ENCODE measurements around the gene CREB5. TPM values are rescaled to one million over a fixed set of nuclear protein-coding genes. Genes with fewer than 3 reads are reported as not detected.

The CREB5 gene
- total and polyA plus RNA-seq, 2 of the 13 experiments (the other 11 are each of a cell fraction or from before 2014, with no cell fraction given) = 0.38 to 0.71 TPM

- Histone ChIP-seq H3K27ac (ENCODE audit: extremely low read length, insufficient read depth, low read length) (no peak overlapping the region), H3K9me3 (ENCODE audit: low read length) (no peaks in the 10 kb centered on the region), H3K4me1 (ENCODE audit: insufficient read depth, low read length) (no peaks in the 10 kb centered on the region), H4K20me1 (ENCODE audit: insufficient read depth, low read length) (no peaks in the 10 kb centered on the region), H3K4me3 (replicated peaks in 1 of 3; ENCODE audit: insufficient read depth in 1 of 3, low read depth in 2 of 3, low read length in 3 of 3) (no peak overlapping the region), H3K27me3 (ENCODE audit: control insufficient read depth in 1 of 2, insufficient read depth in 2 of 2, low read length in 2 of 2) (no peaks in the 10 kb centered on the region; a peak in 1 of 5 replicates), H3K9ac (ENCODE audit: insufficient read depth, low read depth, low read length) (no peak overlapping the region), H3K4me2 (ENCODE audit: low read depth, low read length) (no peak overlapping the region), H3K36me3 (replicated peaks in 1 of 2; ENCODE audit: control insufficient read depth in 1 of 2, insufficient read depth in 2 of 2, low read length in 2 of 2) (no peaks in the 10 kb centered on the region), H2AFZ (ENCODE audit: low read length) (no peak overlapping the region), H3K79me2 (ENCODE audit: insufficient read depth, low read length) (no peaks in the 10 kb centered on the region)
- ChIA-PET CTCF (ENCODE audit: low intra/inter-chr PET ratio, low total read pairs) (no interaction called here), POLR2A (no interaction called here)
- no TSS peak for BruUV-seq (replicated peaks)
- intact Hi-C loops (cut with micrococcal nuclease; ENCODE audit: unreplicated experiment) = no loop called here
- no peak for FAIRE-seq
- in situ Hi-C loops (cut with HindIII; ENCODE audit: extremely low pct_ligation_motif_present, low pct_unique_long_range_greater_than_20kb) = no loop called here
- ATAC-seq = no peak
- DNase-seq (ENCODE audit: low spot score) = no peak
- no peak for TF ChIP-seq ZNF567 (CRISPR knock-in tag; IDR thresholded peaks at IDR 0.05; ENCODE audit: borderline replicate concordance)
- 29% methylated on average over 3 of the region's 3 CpGs for whole genome bisulfite sequencing (ENCODE audit: low lambda C conversion rate)
These were observed 48.2 kb upstream of the CREB5 start for GRCh38 chr7:28364082-28364481.

GRCh38 chr7:28369523-28369922, 42.8 kb upstream of the CREB5 start:
- Histone ChIP-seq H3K27me3 (ENCODE audit: control insufficient read depth in 1 of 2, insufficient read depth in 2 of 2, low read length in 2 of 2) (peaks cover 0 to 4% of the 10 kb centered on the region in 2 experiments; a peak in 3 of 5 replicates), H3K9ac (ENCODE audit: insufficient read depth, low read depth, low read length) (no peak overlapping the region), H3K4me3 (replicated peaks in 1 of 3; ENCODE audit: insufficient read depth in 1 of 3, low read depth in 2 of 3, low read length in 3 of 3) (no peak overlapping the region), H3K9me3 (ENCODE audit: low read length) (no peaks in the 10 kb centered on the region), H3K79me2 (ENCODE audit: insufficient read depth, low read length) (no peaks in the 10 kb centered on the region), H3K4me2 (ENCODE audit: low read depth, low read length) (no peak overlapping the region), H3K36me3 (replicated peaks in 1 of 2; ENCODE audit: control insufficient read depth in 1 of 2, insufficient read depth in 2 of 2, low read length in 2 of 2) (no peaks in the 10 kb centered on the region), H3K27ac (ENCODE audit: extremely low read length, insufficient read depth, low read length) (no peak overlapping the region), H4K20me1 (ENCODE audit: insufficient read depth, low read length) (no peaks in the 10 kb centered on the region), H3K4me1 (ENCODE audit: insufficient read depth, low read length) (no peaks in the 10 kb centered on the region), H2AFZ (ENCODE audit: low read length) (no peak overlapping the region)
- WGBS (ENCODE audit: low lambda C conversion rate) = 23% methylated on average over 4 of the region's 4 CpGs
- TF ChIP-seq CCDC6 (CRISPR knock-in tag; IDR thresholded peaks at IDR 0.05) = no peak
- no peak for TF ChIP-seq E2F5 (CRISPR knock-in tag; conservative IDR thresholded peaks at IDR 0.05)
- no peak for TF ChIP-seq ZNF569 (CRISPR knock-in tag; IDR thresholded peaks at IDR 0.05; ENCODE audit: borderline replicate concordance)
- no peak for TF ChIP-seq THAP9 (CRISPR knock-in tag; IDR thresholded peaks at IDR 0.05; ENCODE audit: borderline replicate concordance)
- no peak for TF ChIP-seq ZNF780A (CRISPR knock-in tag; IDR thresholded peaks at IDR 0.05)
- TF ChIP-seq RFX5 (IDR thresholded peaks at IDR 0.05; ENCODE audit: low read depth, low read length) = no peak
- TF ChIP-seq PHF20 (CRISPR knock-in tag; IDR thresholded peaks at IDR 0.05) = no peak
- TF ChIP-seq SMYD3 (CRISPR knock-in tag; IDR thresholded peaks at IDR 0.05) = no peak
- TF ChIP-seq GTF3A (CRISPR knock-in tag; conservative IDR thresholded peaks at IDR 0.05) = no peak
- TF ChIP-seq FOXM1 (CRISPR knock-in tag; IDR thresholded peaks at IDR 0.05) = no peak
- no peak for ATAC-seq
- BruUV-seq (replicated peaks) = no TSS peak
- POLR2A ChIA-PET = no interaction called here
- no peak for DNase-seq (ENCODE audit: low spot score)
- intact Hi-C loops (cut with micrococcal nuclease; ENCODE audit: unreplicated experiment) (no loop called here), in situ Hi-C loops (cut with HindIII; ENCODE audit: extremely low pct_ligation_motif_present, low pct_unique_long_range_greater_than_20kb) (no loop called here)
- no peak for FAIRE-seq
- CTCF ChIA-PET (ENCODE audit: low intra/inter-chr PET ratio, low total read pairs) = no interaction called here
